GM12872 (cell line): ENCODE data around the gene C4orf50.

Experiments used
- CTCF ChIP-seq: IDR thresholded peaks from 3 replicates; pipeline ENCODE4 v1.5.1; 2011; ENCODE audit warnings: low read depth, mild to moderate bottlenecking, low read length, moderate library complexity; ENCODE audit not compliant: insufficient read depth

C4orf50 gene

GRCh38 chr4:6018331-6018730, at the start of gene C4orf50:
Gene C4orf50 (minus strand): TSS chr4:6018431.
- no peak for TF ChIP-seq CTCF

GRCh38 chr4:6065934-6066590, 47.8 kb upstream of the C4orf50 start:
- TF ChIP-seq CTCF: no peak

GRCh38 chr4:6065166-6065565, 46.9 kb upstream of the C4orf50 start:
- TF ChIP-seq CTCF: no peak

- TF ChIP-seq CTCF: no peak
These were observed 46.2 kb upstream of the C4orf50 start for GRCh38 chr4:6064383-6064782.

- TF ChIP-seq CTCF: no peak
These were observed 45.5 kb upstream of the C4orf50 start for GRCh38 chr4:6063684-6064083.

- no peak for TF ChIP-seq CTCF
These were observed 43.9 kb upstream of the C4orf50 start for GRCh38 chr4:6062133-6062532.

- TF ChIP-seq CTCF: no peak
These were observed 41.2 kb upstream of the C4orf50 start for GRCh38 chr4:6059375-6059805.
